Kidney glomerular epithelial cell (primary cell): ENCODE measurements around the gene ZMAT2.
"Not testable (repeated sequence)": the region's sequence is repeated elsewhere in the genome, so short reads cannot be mapped to it uniquely, and the experiment has no call there.

Experiments
- DNase-seq: peaks from one replicate; lab custom pipeline; 2025; lab: John Stamatoyannopoulos, UW

Gene ZMAT2

DNA sequence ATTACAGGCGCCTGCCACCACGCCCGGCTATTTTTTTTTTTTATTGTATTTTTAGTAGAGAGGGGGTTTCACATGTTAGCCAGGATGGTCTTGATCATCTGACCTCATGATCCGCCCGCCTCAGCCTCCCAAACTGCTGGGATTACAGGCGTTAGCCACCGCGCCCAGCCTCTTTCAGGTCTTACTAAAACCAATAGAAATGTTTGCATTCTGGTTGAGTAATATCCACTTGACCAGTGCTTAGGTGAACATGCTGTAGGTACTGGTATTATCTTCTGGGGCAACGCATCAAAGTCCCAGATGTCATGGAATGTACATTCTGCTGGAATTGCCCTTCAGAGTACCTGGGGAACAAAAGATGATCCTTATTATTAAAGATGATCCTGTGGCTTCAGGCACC lies 8.5 kb downstream of the ZMAT2 start:
- not testable (repeated sequence) for DNase-seq

- peak; percentile 98 for DNase-seq
Observed at GRCh38 chr5:140710899-140711552, 10.8 kb downstream of the ZMAT2 start.

GRCh38 chr5:140711794-140712193 lies 11.5 kb downstream of the ZMAT2 start:
- no peak for DNase-seq

DNA sequence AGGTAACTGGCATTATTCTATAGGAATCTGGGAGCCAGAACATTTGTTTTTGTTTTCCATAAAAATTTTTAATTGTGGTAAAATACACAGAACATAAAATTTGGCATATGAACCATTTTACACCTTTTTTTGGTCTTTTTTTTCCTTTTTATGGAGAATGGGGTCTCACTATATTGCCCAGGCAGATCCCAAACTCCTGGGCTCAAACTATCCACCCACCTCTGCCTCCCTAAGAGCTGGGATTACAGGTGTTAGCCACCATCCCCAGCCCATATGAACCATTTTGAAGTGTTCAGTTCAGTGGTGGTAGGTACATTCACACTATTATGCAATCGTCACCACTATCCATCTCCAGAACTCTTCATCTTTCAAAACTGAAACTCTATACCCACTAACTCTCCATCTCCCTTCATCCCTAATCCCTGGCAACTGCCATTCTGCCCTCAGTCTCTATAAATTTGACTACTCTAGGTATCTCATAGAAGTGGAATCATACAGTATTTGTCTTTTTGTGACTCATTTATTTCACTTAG lies 13.4 kb downstream of the ZMAT2 start:
- DNase-seq = no peak

GRCh38 chr5:140716238-140716637 lies 16.0 kb downstream of the ZMAT2 start:
- DNase-seq = not testable (repeated sequence)

GRCh38 chr5:140718266-140718592 lies 18.0 kb downstream of the ZMAT2 start:
- DNase-seq = no peak

DNA sequence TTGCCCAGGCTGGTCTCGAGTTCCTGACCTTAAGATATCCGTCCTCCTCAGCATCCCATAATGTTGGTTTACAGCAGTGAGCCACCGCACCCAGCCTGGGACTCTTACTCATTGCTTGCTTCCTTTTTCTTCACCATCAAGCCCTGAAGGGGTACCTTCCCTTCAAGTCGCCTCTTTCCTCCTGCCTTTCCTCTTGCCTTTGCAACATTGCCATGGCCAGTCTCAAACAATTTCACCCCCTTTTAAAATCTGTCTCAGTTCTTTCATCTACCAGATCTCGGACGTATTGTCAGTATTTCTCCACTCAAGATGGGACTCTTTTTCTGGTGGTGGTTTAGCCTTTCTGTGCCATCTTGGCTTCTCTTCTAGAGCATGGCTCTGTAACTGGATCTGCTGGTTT lies 20.5 kb downstream of the ZMAT2 start:
- DNase-seq = not testable (repeated sequence)

GRCh38 chr5:140721395-140721794 lies 21.1 kb downstream of the ZMAT2 start:
- not testable (repeated sequence) for DNase-seq

- DNase-seq = peak; percentile 98
Observed at GRCh38 chr5:140725799-140726471, 25.7 kb downstream of the ZMAT2 start.

GRCh38 chr5:140733098-140733497 lies 32.9 kb downstream of the ZMAT2 start:
- no peak for DNase-seq

- DNase-seq = no peak
Observed at GRCh38 chr5:140734354-140734753, 34.1 kb downstream of the ZMAT2 start.

- DNase-seq = no peak
Observed at GRCh38 chr5:140737486-140737885, 37.2 kb downstream of the ZMAT2 start.

DNA sequence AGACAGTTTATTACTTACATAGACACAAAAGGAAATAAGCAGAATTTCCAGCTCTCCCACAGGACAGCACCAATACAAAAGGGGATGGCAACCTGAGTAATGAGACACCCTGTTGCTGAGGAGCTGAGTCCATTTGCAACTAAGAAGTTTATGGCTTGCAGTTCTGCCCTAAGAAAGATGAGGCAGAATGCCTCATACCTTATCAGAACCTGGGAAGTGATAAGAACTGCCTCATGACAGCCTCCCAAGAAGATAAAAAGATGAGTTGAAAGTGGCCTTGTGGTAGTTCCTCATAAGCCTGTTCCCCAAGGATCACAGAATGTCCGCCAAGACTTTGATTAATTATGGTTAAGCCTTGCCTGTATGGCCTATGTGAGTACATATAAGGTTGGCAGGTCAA lies 41.7 kb downstream of the ZMAT2 start:
- no peak for DNase-seq

DNA sequence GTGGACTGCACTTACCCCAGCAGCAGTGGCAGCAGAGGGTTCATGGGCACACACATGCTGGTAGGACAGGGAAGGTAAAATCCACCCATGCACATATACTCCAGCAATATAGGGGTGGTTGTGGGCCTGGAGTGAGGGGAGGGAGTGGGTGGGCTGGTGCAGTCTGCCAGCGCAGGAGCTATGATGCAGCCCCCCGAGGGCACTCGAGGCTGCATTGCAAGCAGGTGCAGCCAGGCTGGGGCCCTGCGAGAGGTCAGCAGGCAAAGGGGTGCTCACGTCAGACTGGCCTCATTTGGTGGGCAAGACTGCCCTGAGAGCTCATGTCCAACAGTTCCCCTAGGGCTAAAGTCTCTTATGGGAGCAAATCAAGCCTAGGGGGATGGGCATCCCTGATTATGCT lies 53.3 kb downstream of the ZMAT2 start:
- DNase-seq = no peak
